Chondrocyte (in vitro differentiated cells): ENCODE data around the gene SSH2. TPM values are rescaled to one million over a fixed set of nuclear protein-coding genes. Genes with fewer than 3 reads are reported as not detected.

Source experiments
- DNase-seq: peaks from one replicate; pipeline ENCODE4 v3.0.0; 2021; ENCODE audit warnings: mixed read lengths, low spot score
- H3K27ac Mint-ChIP-seq: one replicate; pipeline ENCODE4 v1.8.0; 2021; ENCODE audit warnings: mild to moderate bottlenecking, moderate library complexity, mixed read lengths; ENCODE audit not compliant: unreplicated experiment
- H3K27me3 Mint-ChIP-seq: 2 replicates; pipeline ENCODE4 v1.8.0; 2021; ENCODE audit warnings: low read depth, mixed read lengths
- H3K36me3 Mint-ChIP-seq: 2 replicates; pipeline ENCODE4 v1.8.0; 2021; ENCODE audit warnings: low read depth, mixed read lengths
- H3K4me1 Mint-ChIP-seq: 2 replicates; pipeline ENCODE4 v1.8.0; 2021; ENCODE audit warnings: low read depth, mild to moderate bottlenecking, mixed read lengths
- H3K4me3 Mint-ChIP-seq: one replicate; pipeline ENCODE4 v1.8.0; 2021; ENCODE audit warnings: mild to moderate bottlenecking, moderate library complexity, mixed read lengths; ENCODE audit not compliant: unreplicated experiment
- H3K9me3 Mint-ChIP-seq: 2 replicates; pipeline ENCODE4 v1.8.0; 2021; ENCODE audit warnings: low read depth, mixed read lengths
- total RNA-seq: library from RNA; stranded (reverse); gene quantifications from 3 replicates; pipeline ENCODE4 v1.2.1, GENCODE V29; 2021
- TF ChIP-seq, protein P1 (sequence below): fragments of 200-600 bp; sonication (generic); IDR thresholded peaks from 2 replicates; pipeline ENCODE4 v1.5.0; 2021; ENCODE audit warnings: antibody characterized with exemption, mild to moderate bottlenecking, moderate library complexity

The SSH2 gene
- total RNA-seq, 1 donor from 2014 or later: 14.1 TPM

DNA sequence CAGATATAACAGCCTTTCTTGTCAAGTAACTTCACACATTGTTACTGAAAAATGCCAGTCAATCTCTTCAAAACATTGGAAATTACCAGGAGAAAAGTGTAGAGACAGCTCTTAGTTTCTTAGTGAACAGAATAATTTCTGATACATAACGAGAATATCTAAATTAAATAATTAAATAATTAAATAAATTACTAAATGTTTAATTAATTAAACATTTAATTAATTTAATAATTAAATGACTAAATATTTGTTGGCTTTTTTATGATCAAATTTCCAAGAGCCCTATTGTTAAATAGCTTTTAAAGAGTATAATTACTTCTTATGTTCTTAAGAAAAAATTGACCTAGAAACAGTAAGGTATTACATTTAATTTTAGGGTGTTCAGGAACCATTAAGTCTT, 129.6 kb downstream of the SSH2 start:
- DNase-seq: no peak
- Mint-ChIP-seq H3K36me3 (no peaks in the 10 kb centered on the region), H3K27me3 (no peaks in the 10 kb centered on the region), H3K4me1 (no peaks in the 10 kb centered on the region), H3K9me3 (no peaks in the 10 kb centered on the region), H3K27ac (no peak overlapping the region), H3K4me3 (no peak overlapping the region)
- TF ChIP-seq, protein P1, sequence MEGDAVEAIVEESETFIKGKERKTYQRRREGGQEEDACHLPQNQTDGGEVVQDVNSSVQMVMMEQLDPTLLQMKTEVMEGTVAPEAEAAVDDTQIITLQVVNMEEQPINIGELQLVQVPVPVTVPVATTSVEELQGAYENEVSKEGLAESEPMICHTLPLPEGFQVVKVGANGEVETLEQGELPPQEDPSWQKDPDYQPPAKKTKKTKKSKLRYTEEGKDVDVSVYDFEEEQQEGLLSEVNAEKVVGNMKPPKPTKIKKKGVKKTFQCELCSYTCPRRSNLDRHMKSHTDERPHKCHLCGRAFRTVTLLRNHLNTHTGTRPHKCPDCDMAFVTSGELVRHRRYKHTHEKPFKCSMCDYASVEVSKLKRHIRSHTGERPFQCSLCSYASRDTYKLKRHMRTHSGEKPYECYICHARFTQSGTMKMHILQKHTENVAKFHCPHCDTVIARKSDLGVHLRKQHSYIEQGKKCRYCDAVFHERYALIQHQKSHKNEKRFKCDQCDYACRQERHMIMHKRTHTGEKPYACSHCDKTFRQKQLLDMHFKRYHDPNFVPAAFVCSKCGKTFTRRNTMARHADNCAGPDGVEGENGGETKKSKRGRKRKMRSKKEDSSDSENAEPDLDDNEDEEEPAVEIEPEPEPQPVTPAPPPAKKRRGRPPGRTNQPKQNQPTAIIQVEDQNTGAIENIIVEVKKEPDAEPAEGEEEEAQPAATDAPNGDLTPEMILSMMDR: no peak

DNA sequence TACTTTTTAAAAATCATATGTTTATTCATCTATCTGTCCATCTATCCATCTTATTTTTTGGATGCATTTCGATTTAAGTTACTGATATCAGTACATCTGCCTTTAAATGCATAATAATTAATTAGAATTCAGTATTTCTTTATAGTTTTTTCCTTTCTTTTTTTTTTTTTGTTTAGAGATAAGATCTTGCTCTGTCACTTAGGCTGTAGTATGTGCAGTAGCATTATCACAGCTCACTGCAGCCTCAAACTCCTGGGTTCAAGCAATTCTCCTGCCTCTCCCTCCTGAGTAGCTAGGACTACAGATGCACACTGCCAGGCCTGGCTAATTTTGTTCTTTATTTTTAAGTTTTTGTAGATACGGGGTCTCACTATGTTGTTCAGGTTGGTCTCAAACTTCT, 133.4 kb downstream of the SSH2 start:
- Mint-ChIP-seq H3K27me3 (no peaks in the 10 kb centered on the region), H3K27ac (no peak overlapping the region), H3K36me3 (no peaks in the 10 kb centered on the region), H3K9me3 (no peaks in the 10 kb centered on the region), H3K4me1 (no peaks in the 10 kb centered on the region), H3K4me3 (no peak overlapping the region)
- TF ChIP-seq, protein P1: no peak
- DNase-seq: no peak

DNA sequence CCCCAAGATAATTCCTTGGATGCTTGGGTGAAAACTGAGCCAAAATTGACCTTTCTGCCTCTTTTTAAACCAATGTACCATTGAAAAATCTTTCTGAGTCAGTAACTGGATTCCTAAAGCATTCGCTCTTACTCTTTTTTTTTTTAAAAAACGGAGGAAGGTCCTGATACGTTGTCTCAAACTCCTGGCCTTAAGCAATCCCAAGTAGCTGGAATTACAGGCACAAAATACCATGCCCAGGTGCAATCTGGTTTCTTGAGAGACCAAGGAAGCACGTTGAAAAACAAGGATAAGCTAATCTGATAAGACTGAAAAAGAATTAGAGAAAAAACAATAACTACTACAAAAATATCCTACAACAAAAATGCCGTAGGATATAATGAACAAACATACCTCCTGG, 136.5 kb downstream of the SSH2 start:
- peaks cover 10% of the 10 kb centered on the region for H3K36me3 Mint-ChIP-seq
- no peaks in the 10 kb centered on the region for H3K27me3 Mint-ChIP-seq
- DNase-seq: no peak
- H3K27ac Mint-ChIP-seq: no peak overlapping the region
- H3K4me3 Mint-ChIP-seq: no peak overlapping the region
- TF ChIP-seq, protein P1: no peak
- peaks cover 5% of the 10 kb centered on the region for H3K4me1 Mint-ChIP-seq
- H3K9me3 Mint-ChIP-seq: no peaks in the 10 kb centered on the region

DNA sequence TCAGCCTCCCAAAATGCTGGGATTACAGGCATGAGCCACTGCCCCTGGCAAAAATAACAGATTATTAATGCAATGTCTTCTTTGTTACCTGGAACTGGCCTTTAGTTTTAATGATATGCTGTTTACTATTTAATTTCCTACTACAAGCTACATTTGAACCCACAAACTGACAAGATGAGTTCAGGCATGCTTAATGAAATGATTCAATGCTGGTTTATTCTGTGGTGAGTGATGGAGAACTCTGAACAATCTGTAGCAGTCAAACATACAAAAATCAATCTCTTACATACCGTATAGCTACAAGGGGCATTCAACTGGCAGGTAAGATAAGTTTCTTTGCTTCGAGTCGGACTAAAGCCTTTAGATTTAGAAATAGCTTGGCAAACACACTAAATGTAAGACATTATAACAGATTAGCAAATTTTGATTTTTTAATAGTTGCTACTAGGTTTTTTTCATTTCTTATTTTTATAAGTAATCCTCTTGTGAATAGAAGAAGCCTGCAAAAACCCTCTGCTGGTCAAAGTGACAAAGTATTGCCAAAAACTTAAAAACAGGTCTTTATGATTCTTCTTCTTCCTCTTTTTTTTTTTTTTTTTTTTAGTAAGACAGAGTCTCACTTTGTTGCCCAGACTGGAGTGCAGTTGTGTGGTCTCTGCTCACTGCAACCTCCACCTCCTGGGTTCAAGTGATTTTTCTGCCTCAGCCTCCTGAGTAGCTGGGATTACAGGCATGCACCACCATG, 138.5 kb downstream of the SSH2 start:
- DNase-seq: no peak
- Mint-ChIP-seq H3K9me3 (no peaks in the 10 kb centered on the region), H3K27me3 (no peaks in the 10 kb centered on the region), H3K4me3 (no peak overlapping the region), H3K27ac (no peak overlapping the region), H3K4me1 (peaks cover 5% of the 10 kb centered on the region), H3K36me3 (peaks cover 10% of the 10 kb centered on the region)
- TF ChIP-seq, protein P1: peak; percentile 20

DNA sequence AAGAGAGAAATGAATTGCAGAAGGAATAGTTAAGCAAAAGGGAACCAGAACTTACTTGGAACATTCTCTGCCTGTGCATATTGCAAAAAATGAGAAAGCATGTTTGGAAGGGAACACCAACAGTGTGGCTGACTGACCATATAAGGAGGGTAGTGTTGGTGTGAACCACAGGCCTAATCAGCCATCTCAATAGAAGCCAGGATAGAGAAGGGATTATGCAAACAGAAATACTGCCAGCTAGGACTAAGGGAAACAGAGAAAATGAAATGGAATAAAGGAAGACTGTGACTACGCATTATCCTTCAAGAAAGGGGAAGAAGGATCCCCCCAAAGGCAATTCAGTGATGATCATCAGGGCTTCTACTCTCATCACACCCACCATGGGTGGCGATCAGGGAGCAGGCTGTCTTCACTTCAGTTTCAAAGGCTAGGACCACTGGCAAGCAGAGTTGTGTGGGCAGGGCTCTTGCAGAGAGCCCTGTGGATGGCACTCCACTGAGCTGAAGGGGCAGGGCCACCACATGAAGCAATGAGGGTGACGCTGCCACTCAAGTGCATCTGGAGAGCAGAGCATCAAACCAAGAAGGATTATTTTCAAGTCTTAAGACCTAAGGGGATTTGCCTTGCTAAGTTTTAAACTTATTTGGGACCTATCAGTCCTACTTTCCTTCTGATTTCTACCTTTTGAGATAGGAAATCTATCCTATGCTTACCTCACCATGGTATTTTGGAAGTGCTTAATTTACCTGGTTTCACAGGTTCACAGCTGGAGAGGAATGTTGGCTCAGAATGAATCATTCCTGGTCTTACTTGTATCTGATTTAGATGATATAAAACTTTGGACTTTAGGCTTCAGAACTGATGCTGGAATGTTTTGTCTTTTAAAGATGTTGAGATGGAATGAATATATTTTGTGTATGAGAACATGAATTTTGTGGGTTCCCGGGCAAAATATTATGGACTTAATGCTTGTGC, 140.5 kb downstream of the SSH2 start:
- Mint-ChIP-seq H3K4me1 (peaks cover 10% of the 10 kb centered on the region), H3K27ac (no peak overlapping the region), H3K36me3 (peaks cover 10% of the 10 kb centered on the region), H3K27me3 (no peaks in the 10 kb centered on the region), H3K9me3 (no peaks in the 10 kb centered on the region), H3K4me3 (no peak overlapping the region)
- TF ChIP-seq, protein P1: no peak
- no peak for DNase-seq
